K562 (cell line): Measurements from ENCODE around the gene PDE6D. TPM values are rescaled to one million over a fixed set of nuclear protein-coding genes. Genes with fewer than 3 reads are reported as not detected.

Experiments
- CREM ChIP-seq: IDR thresholded peaks from 2 replicates; pipeline ENCODE4 v1.6.1; 2014; ENCODE audit warnings: antibody characterized with exemption, low read depth
- MCM5 ChIP-seq: fragments of 450-650 bp; IDR thresholded peaks from 2 replicates; pipeline ENCODE4 v1.6.1; 2016; ENCODE audit warnings: low read depth
- RBFOX2 ChIP-seq: fragments of 200-400 bp; formaldehyde crosslinking; IDR thresholded peaks from 2 replicates; pipeline ENCODE4 v1.6.1; 2017; ENCODE audit warnings: low read depth, mild to moderate bottlenecking, low read length, moderate library complexity
- TCFL5 ChIP-seq: fragments of 250-450 bp; sonication (Bioruptor Pico); conservative IDR thresholded peaks from 2 replicates; pipeline ENCODE4 v1.6.1; 2021; ENCODE audit warnings: mild to moderate bottlenecking, moderate library complexity, matching md5 sums
- XRCC5 ChIP-seq: fragments of 200-400 bp; formaldehyde crosslinking; IDR thresholded peaks from 2 replicates; pipeline ENCODE4 v1.6.1; 2017; ENCODE audit warnings: low read depth, mild to moderate bottlenecking, low read length
- ZC3H4 ChIP-seq: sonication (generic); formaldehyde crosslinking; IDR thresholded peaks from 2 replicates; pipeline ENCODE4 v1.9.0; 2021; ENCODE audit warnings: missing genetic modification reagents, borderline replicate concordance
- ZFP36 ChIP-seq: fragments of 150-350 bp; IDR thresholded peaks from 2 replicates; pipeline ENCODE4 v1.6.1; 2018; ENCODE audit warnings: low read length, low read depth; ENCODE audit not compliant: partially characterized antibody
- ZNF354B ChIP-seq: fragments of 250-450 bp; sonication (Bioruptor Pico); IDR thresholded peaks from 2 replicates; pipeline ENCODE4 v1.4.0; 2020
- ZNF57 ChIP-seq: fragments of 450-650 bp; formaldehyde crosslinking; IDR thresholded peaks from 2 replicates; pipeline ENCODE4 v1.4.0; 2020; ENCODE audit warnings: mild to moderate bottlenecking, moderate library complexity
- polyA plus RNA-seq, 8 experiments: library from polyadenylated mRNA; depleted of rRNA in 4 of 8; stranded (reverse) in 5 of 8; unstranded in 3 of 8; fragments of >200 nt; fragmentation: Nextera tagmentation in 2 of 8; fragmentation: Illumina TruSeq in 1 of 8; extraction: Ambion mirVana in 2 of 8; extraction: Trizol in 1 of 8; gene quantifications; 2 replicates each; pipeline versions ENCODE4 v1.2.1 to v1.2.3, GENCODE V29; 2011 to 2014; ENCODE audit warnings: inconsistent platforms in 1 of 8, missing spikeins in 1 of 8
- total RNA-seq, 7 experiments: library from RNA; depleted of rRNA in 6 of 7; stranded (reverse); fragments of >200 nt in 6 of 7; fragmentation: Illumina TruSeq in 2 of 7; extraction: Trizol in 2 of 7; gene quantifications; 2 replicates each; pipeline versions ENCODE4 v1.2.1 to v1.2.3, GENCODE V29; 2011 to 2021; ENCODE audit warnings: low replicate concordance in 1 of 7
- TF ChIP-seq, protein P1 (sequence below), 2 experiments: fragments of 450-650 bp; formaldehyde crosslinking in 1 of 2; IDR thresholded peaks; 2 replicates each; pipeline versions ENCODE4 v1.4.0 to v1.6.1; 2014 to 2020; ENCODE audit warnings: mild to moderate bottlenecking in 2 of 2, borderline replicate concordance in 1 of 2, low read depth in 1 of 2
- TF ChIP-seq, protein P2 (sequence below): fragments of 450-650 bp; formaldehyde crosslinking; IDR thresholded peaks from 2 replicates; pipeline ENCODE4 v1.4.0; 2020; ENCODE audit warnings: mild to moderate bottlenecking, moderate library complexity
- TF ChIP-seq, protein P3 (sequence below): fragments of 150-350 bp; conservative IDR thresholded peaks from 2 replicates; pipeline ENCODE4 v1.6.1; 2014; ENCODE audit warnings: low read length
- TF ChIP-seq, protein P4 (sequence below): fragments of 250-450 bp; sonication (Bioruptor Pico); IDR thresholded peaks from 2 replicates; pipeline ENCODE4 v1.5.0; 2020; ENCODE audit warnings: mild to moderate bottlenecking

The PDE6D gene
- total and polyA plus RNA-seq, 9 of the 15 experiments (the other 6 are each of a cell fraction or from before 2014, with no cell fraction given), result 0.65 to 11.6 (median 7.0) TPM

DNA sequence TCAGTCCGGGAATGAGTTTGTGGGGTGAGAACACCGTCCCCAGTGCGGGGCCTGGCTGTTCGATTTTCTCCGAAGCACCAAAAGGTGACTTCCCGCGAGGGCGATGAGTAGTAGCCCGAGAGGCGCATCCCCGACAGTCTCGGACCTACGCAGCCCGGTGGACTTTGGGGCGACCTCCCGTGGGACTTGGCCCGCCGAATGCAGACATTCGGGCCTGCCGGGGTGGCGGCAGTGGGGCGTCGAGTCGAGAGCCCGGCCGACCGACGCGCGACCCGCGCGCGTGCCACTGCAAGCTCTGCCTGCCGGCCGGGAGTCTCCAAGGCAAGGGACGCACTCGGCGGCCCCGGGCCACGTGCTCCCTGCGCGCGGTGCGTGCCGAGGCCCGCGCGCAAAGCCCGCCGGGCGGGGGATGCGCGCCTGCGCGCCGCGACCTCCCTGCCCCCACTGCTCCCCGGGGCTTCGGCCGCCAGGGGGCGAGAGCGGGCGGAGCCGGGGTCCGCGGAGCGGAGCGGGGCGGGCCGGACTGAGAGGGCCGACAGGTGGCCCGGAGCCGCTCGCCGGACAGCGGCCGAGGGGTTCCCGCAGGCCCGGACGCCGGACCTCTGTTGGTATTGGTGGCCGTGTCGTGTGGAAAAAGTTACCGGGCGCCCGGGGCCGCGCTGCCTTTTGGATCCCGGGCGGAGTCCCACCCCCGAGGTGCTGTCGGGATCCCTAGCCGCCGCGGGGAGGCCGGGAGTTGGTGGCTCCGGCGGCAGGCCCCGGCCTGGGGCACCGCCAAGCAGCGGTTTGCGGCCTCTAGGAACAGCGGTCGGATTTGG, 70.9 kb downstream of the PDE6D start (continued):
- TF ChIP-seq, protein P1, sequence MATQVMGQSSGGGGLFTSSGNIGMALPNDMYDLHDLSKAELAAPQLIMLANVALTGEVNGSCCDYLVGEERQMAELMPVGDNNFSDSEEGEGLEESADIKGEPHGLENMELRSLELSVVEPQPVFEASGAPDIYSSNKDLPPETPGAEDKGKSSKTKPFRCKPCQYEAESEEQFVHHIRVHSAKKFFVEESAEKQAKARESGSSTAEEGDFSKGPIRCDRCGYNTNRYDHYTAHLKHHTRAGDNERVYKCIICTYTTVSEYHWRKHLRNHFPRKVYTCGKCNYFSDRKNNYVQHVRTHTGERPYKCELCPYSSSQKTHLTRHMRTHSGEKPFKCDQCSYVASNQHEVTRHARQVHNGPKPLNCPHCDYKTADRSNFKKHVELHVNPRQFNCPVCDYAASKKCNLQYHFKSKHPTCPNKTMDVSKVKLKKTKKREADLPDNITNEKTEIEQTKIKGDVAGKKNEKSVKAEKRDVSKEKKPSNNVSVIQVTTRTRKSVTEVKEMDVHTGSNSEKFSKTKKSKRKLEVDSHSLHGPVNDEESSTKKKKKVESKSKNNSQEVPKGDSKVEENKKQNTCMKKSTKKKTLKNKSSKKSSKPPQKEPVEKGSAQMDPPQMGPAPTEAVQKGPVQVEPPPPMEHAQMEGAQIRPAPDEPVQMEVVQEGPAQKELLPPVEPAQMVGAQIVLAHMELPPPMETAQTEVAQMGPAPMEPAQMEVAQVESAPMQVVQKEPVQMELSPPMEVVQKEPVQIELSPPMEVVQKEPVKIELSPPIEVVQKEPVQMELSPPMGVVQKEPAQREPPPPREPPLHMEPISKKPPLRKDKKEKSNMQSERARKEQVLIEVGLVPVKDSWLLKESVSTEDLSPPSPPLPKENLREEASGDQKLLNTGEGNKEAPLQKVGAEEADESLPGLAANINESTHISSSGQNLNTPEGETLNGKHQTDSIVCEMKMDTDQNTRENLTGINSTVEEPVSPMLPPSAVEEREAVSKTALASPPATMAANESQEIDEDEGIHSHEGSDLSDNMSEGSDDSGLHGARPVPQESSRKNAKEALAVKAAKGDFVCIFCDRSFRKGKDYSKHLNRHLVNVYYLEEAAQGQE (IDR thresholded peaks at IDR 0.05; ENCODE audit: borderline replicate concordance), result peak; percentile 30
- TF ChIP-seq, protein P1 (CRISPR knock-in tag; IDR thresholded peaks at IDR 0.05; ENCODE audit: low read depth), result no peak
- TF ChIP-seq ZC3H4 (no peak), ZFP36 (no peak), TCFL5 (CRISPR knock-in tag) (no peak), ZNF354B (CRISPR knock-in tag) (no peak), MCM5 (no peak), ZNF57 (CRISPR knock-in tag) (no peak), CREM (peak; percentile 31; the same call in 1 of the 2 replicates), RBFOX2 (peak; percentile 73), XRCC5 (no peak)
- TF ChIP-seq, protein P2, sequence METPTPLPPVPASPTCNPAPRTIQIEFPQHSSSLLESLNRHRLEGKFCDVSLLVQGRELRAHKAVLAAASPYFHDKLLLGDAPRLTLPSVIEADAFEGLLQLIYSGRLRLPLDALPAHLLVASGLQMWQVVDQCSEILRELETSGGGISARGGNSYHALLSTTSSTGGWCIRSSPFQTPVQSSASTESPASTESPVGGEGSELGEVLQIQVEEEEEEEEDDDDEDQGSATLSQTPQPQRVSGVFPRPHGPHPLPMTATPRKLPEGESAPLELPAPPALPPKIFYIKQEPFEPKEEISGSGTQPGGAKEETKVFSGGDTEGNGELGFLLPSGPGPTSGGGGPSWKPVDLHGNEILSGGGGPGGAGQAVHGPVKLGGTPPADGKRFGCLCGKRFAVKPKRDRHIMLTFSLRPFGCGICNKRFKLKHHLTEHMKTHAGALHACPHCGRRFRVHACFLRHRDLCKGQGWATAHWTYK (CRISPR knock-in tag), result peak; percentile 79; the same call in 1 of the 2 replicates
- TF ChIP-seq, protein P3, sequence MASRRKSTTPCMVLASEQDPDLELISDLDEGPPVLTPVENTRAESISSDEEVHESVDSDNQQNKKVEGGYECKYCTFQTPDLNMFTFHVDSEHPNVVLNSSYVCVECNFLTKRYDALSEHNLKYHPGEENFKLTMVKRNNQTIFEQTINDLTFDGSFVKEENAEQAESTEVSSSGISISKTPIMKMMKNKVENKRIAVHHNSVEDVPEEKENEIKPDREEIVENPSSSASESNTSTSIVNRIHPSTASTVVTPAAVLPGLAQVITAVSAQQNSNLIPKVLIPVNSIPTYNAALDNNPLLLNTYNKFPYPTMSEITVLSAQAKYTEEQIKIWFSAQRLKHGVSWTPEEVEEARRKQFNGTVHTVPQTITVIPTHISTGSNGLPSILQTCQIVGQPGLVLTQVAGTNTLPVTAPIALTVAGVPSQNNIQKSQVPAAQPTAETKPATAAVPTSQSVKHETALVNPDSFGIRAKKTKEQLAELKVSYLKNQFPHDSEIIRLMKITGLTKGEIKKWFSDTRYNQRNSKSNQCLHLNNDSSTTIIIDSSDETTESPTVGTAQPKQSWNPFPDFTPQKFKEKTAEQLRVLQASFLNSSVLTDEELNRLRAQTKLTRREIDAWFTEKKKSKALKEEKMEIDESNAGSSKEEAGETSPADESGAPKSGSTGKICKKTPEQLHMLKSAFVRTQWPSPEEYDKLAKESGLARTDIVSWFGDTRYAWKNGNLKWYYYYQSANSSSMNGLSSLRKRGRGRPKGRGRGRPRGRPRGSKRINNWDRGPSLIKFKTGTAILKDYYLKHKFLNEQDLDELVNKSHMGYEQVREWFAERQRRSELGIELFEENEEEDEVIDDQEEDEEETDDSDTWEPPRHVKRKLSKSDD, result no peak
- TF ChIP-seq, protein P4, sequence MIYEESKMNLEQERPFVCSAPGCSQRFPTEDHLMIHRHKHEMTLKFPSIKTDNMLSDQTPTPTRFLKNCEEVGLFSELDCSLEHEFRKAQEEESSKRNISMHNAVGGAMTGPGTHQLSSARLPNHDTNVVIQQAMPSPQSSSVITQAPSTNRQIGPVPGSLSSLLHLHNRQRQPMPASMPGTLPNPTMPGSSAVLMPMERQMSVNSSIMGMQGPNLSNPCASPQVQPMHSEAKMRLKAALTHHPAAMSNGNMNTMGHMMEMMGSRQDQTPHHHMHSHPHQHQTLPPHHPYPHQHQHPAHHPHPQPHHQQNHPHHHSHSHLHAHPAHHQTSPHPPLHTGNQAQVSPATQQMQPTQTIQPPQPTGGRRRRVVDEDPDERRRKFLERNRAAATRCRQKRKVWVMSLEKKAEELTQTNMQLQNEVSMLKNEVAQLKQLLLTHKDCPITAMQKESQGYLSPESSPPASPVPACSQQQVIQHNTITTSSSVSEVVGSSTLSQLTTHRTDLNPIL (CRISPR knock-in tag), result no peak
